ENCODE measurements around the gene BCKDHB. TPM values are rescaled to one million over a fixed set of nuclear protein-coding genes. Genes with fewer than 3 reads are reported as not detected.

BCKDHB gene
- polyA plus RNA-seq, 1 donor (not counting 4 experiments of a cell fraction or from before 2014, with no cell fraction given) = 20.9 TPM

GRCh38 chr6:80095600-80095999, 10.9 kb upstream of the BCKDHB start:
- H3K9me1 ChIP-seq (ENCODE audit: control insufficient read depth, extremely low read depth, insufficient read depth, low read length) = no peaks in the 10 kb centered on the region

DNA sequence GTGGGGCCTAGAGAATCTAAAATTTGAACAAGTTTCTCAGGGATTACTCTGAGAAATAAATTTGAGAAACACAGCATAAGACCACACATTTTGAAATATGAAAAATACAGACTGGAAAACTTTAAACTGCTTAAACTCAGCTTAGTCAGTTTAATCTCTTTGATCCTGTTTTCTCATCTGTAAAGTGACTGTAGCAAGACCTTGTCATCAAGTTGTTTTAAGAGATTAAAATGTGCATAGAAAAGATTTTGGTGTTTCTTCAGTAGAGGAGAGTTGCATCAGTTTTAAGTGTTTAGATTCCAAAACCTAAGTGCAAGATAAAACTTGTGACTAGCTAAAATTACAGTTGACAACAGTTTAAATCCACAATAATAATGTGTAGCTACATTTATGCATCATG, 8.1 kb upstream of the BCKDHB start:
- Histone ChIP-seq H3K4me3 (ENCODE audit: control insufficient read depth in 2 of 3, extremely low read depth in 1 of 3, insufficient read depth in 2 of 3, low read depth in 1 of 3, low read length in 3 of 3) (no peak overlapping the region), H3K4me2 (ENCODE audit: control insufficient read depth, extremely low read depth, insufficient read depth, low read depth, low read length) (no peak overlapping the region), H3K36me3 (ENCODE audit: control insufficient read depth in 2 of 2, extremely low read depth in 1 of 2, insufficient read depth in 2 of 2, low read length in 2 of 2) (no peaks in the 10 kb centered on the region), H3K79me2 (ENCODE audit: control insufficient read depth, insufficient read depth, low read length) (no peaks in the 10 kb centered on the region), H3K27me3 (ENCODE audit: control insufficient read depth, extremely low read depth, insufficient read depth, low read length) (no peaks in the 10 kb centered on the region), H3K9me1 (ENCODE audit: control insufficient read depth, extremely low read depth, insufficient read depth, low read length) (no peaks in the 10 kb centered on the region), H3K27ac (ENCODE audit: control insufficient read depth, insufficient read depth, low read length) (no peak overlapping the region), H2AFZ (ENCODE audit: control insufficient read depth, low read length) (no peak overlapping the region), H3K9me3 (ENCODE audit: control insufficient read depth, low read depth, low read length) (no peaks in the 10 kb centered on the region), H4K20me1 (ENCODE audit: control insufficient read depth, extremely low read depth, insufficient read depth, low read length) (no peaks in the 10 kb centered on the region), H3K4me1 (ENCODE audit: control insufficient read depth, extremely low read depth, insufficient read depth, low read length) (no peaks in the 10 kb centered on the region), H3K9ac (ENCODE audit: control insufficient read depth, extremely low read depth, insufficient read depth, low read length) (no peak overlapping the region)
- no peak for FAIRE-seq
- TF ChIP-seq EZH2 (IDR thresholded peaks at IDR 0.05; ENCODE audit: low read length) = no peak
- TF ChIP-seq, protein P1, sequence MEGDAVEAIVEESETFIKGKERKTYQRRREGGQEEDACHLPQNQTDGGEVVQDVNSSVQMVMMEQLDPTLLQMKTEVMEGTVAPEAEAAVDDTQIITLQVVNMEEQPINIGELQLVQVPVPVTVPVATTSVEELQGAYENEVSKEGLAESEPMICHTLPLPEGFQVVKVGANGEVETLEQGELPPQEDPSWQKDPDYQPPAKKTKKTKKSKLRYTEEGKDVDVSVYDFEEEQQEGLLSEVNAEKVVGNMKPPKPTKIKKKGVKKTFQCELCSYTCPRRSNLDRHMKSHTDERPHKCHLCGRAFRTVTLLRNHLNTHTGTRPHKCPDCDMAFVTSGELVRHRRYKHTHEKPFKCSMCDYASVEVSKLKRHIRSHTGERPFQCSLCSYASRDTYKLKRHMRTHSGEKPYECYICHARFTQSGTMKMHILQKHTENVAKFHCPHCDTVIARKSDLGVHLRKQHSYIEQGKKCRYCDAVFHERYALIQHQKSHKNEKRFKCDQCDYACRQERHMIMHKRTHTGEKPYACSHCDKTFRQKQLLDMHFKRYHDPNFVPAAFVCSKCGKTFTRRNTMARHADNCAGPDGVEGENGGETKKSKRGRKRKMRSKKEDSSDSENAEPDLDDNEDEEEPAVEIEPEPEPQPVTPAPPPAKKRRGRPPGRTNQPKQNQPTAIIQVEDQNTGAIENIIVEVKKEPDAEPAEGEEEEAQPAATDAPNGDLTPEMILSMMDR (optimal IDR thresholded peaks at IDR 0.05 in 1 of 3, IDR thresholded peaks at IDR 0.05 in 1 of 3, conservative IDR thresholded peaks at IDR 0.05 in 1 of 3; ENCODE audit: extremely low read depth in 1 of 3, insufficient read depth in 2 of 3, low read length in 3 of 3) = no peak
- dilution Hi-C loops (cut with MboI; ENCODE audit: extremely low pct_ligation_motif_present, low sequenced_read_pairs) = no loop called here
- no peak for DNase-seq (ENCODE audit: low read depth, low spot score)

More at GRCh38 chr6:80095600-80095999, 10.9 kb upstream of the BCKDHB start:
- no peaks in the 10 kb centered on the region for H3K36me3 ChIP-seq (ENCODE audit: control insufficient read depth in 2 of 2, extremely low read depth in 1 of 2, insufficient read depth in 2 of 2, low read length in 2 of 2)
- H3K79me2 ChIP-seq (ENCODE audit: control insufficient read depth, insufficient read depth, low read length) = no peaks in the 10 kb centered on the region
- no peak overlapping the region for H2AFZ ChIP-seq (ENCODE audit: control insufficient read depth, low read length)
- no peak overlapping the region for H3K9ac ChIP-seq (ENCODE audit: control insufficient read depth, extremely low read depth, insufficient read depth, low read length)
- dilution Hi-C loops (cut with MboI; ENCODE audit: extremely low pct_ligation_motif_present, low sequenced_read_pairs) = no loop called here
- no peak for TF ChIP-seq EZH2 (IDR thresholded peaks at IDR 0.05; ENCODE audit: low read length)
- TF ChIP-seq, protein P1 (optimal IDR thresholded peaks at IDR 0.05 in 1 of 3, IDR thresholded peaks at IDR 0.05 in 1 of 3, conservative IDR thresholded peaks at IDR 0.05 in 1 of 3; ENCODE audit: extremely low read depth in 1 of 3, insufficient read depth in 2 of 3, low read length in 3 of 3) = no peak
- H3K27me3 ChIP-seq (ENCODE audit: control insufficient read depth, extremely low read depth, insufficient read depth, low read length) = no peaks in the 10 kb centered on the region
- no peaks in the 10 kb centered on the region for H4K20me1 ChIP-seq (ENCODE audit: control insufficient read depth, extremely low read depth, insufficient read depth, low read length)
- no peaks in the 10 kb centered on the region for H3K4me1 ChIP-seq (ENCODE audit: control insufficient read depth, extremely low read depth, insufficient read depth, low read length)
- FAIRE-seq (no peak), DNase-seq (ENCODE audit: low read depth, low spot score) (no peak)
- H3K9me3 ChIP-seq (ENCODE audit: control insufficient read depth, low read depth, low read length) = no peaks in the 10 kb centered on the region
- H3K27ac ChIP-seq (ENCODE audit: control insufficient read depth, insufficient read depth, low read length) = no peak overlapping the region
- no peak overlapping the region for H3K4me2 ChIP-seq (ENCODE audit: control insufficient read depth, extremely low read depth, insufficient read depth, low read depth, low read length)
- no peak overlapping the region for H3K4me3 ChIP-seq (ENCODE audit: control insufficient read depth in 2 of 3, extremely low read depth in 1 of 3, insufficient read depth in 2 of 3, low read depth in 1 of 3, low read length in 3 of 3)
